Smooth muscle cell of the umbilical artery (primary cell): ENCODE measurements around the gene USP24. TPM values are rescaled to one million over a fixed set of nuclear protein-coding genes. Genes with fewer than 3 reads are reported as not detected.

Experiments used
- total RNA-seq: library from RNA; depleted of rRNA; stranded (reverse); fragments of >200 nt; gene quantifications from 2 replicates; pipeline ENCODE4 v1.2.3, GENCODE V29; 2014

Gene USP24, protein sequence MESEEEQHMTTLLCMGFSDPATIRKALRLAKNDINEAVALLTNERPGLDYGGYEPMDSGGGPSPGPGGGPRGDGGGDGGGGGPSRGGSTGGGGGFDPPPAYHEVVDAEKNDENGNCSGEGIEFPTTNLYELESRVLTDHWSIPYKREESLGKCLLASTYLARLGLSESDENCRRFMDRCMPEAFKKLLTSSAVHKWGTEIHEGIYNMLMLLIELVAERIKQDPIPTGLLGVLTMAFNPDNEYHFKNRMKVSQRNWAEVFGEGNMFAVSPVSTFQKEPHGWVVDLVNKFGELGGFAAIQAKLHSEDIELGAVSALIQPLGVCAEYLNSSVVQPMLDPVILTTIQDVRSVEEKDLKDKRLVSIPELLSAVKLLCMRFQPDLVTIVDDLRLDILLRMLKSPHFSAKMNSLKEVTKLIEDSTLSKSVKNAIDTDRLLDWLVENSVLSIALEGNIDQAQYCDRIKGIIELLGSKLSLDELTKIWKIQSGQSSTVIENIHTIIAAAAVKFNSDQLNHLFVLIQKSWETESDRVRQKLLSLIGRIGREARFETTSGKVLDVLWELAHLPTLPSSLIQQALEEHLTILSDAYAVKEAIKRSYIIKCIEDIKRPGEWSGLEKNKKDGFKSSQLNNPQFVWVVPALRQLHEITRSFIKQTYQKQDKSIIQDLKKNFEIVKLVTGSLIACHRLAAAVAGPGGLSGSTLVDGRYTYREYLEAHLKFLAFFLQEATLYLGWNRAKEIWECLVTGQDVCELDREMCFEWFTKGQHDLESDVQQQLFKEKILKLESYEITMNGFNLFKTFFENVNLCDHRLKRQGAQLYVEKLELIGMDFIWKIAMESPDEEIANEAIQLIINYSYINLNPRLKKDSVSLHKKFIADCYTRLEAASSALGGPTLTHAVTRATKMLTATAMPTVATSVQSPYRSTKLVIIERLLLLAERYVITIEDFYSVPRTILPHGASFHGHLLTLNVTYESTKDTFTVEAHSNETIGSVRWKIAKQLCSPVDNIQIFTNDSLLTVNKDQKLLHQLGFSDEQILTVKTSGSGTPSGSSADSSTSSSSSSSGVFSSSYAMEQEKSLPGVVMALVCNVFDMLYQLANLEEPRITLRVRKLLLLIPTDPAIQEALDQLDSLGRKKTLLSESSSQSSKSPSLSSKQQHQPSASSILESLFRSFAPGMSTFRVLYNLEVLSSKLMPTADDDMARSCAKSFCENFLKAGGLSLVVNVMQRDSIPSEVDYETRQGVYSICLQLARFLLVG (N-terminal part only)
- total RNA-seq = 32.7 and 49.3 TPM in 2 replicates

GRCh38 chr1:55215194-55216021 lies at the start of gene USP24:
USP24 (minus strand) TSS chr1:55215364; CDS start chr1:55215113, 251 bp downstream.

DNA sequence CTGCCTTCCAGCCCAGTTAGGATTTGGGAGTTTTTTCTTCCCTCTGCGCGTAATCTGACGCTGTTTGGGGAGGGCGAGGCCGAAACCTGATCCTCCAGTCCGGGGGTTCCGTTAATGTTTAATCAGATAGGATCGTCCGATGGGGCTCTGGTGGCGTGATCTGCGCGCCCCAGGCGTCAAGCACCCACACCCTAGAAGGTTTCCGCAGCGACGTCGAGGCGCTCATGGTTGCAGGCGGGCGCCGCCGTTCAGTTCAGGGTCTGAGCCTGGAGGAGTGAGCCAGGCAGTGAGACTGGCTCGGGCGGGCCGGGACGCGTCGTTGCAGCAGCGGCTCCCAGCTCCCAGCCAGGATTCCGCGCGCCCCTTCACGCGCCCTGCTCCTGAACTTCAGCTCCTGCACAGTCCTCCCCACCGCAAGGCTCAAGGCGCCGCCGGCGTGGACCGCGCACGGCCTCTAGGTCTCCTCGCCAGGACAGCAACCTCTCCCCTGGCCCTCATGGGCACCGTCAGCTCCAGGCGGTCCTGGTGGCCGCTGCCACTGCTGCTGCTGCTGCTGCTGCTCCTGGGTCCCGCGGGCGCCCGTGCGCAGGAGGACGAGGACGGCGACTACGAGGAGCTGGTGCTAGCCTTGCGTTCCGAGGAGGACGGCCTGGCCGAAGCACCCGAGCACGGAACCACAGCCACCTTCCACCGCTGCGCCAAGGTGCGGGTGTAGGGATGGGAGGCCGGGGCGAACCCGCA lies 175.7 kb downstream of the USP24 start, which contains the start of gene PCSK9:
TSS of gene PCSK9 (plus strand) at position 207 of the 741 bp plus-strand sequence. CDS start at position 497, 290 bp downstream.

Other genes with a start within 250 kb of the USP24 start
- not detected in 2 replicates for gene TMEM61, start 234.7 kb downstream of the USP24 start, total RNA-seq
- not detected in 2 replicates for gene BSND, start 216.4 kb downstream of the USP24 start, total RNA-seq
- 0.89 and 2.4 TPM in 2 replicates for gene PCSK9, start 175.8 kb downstream of the USP24 start, total RNA-seq